Endothelial cell of umbilical vein (primary cell): ENCODE results near the gene KCNH5. TPM values are rescaled to one million over a fixed set of nuclear protein-coding genes. Genes with fewer than 3 reads are reported as not detected.

ENCODE experiments used
- BruUV-seq: library from RNA; stranded (reverse); fragments of 400-500 nt; replicated peaks from 2 replicates; lab custom pipeline; 2021; lab: Mats Ljungman, UMichigan
- CTCF ChIA-PET: fragments of 300-600, 350-600 bp; sonication (Branson Sonifier 250); formaldehyde crosslinking; loops from one replicate; lab custom pipeline; 2021; ENCODE audit warnings: antibody characterized with exemption, inconsistent platforms; lab: Charles Lee
- POLR2A ChIA-PET: fragments of 300-600, 350-600 bp; sonication (Branson Sonifier 250); formaldehyde crosslinking; loops from one replicate; lab custom pipeline; 2021; ENCODE audit warnings: antibody characterized with exemption, inconsistent platforms; lab: Charles Lee
- DNase-seq: peaks from one replicate; pipeline ENCODE4 v3.0.0-alpha.2; 2011; ENCODE audit warnings: low read depth, low spot score
- FAIRE-seq: peaks from 2 replicates; lab custom pipeline; 2011; peaks lifted over from hg19 to GRCh38; lab: Jason Lieb, UNC
- H2AFZ ChIP-seq: 2 replicates; pipeline ENCODE4 v1.6.0; 2012; ENCODE audit warnings: low read depth, low read length, control low read depth, inconsistent platforms
- H3K27ac ChIP-seq: 2 replicates; pipeline ENCODE4 v1.5.1; 2011; ENCODE audit warnings: low read depth, mild to moderate bottlenecking, control low read depth, low read length, moderate library complexity; ENCODE audit not compliant: insufficient read depth
- H3K27me3 ChIP-seq, 2 experiments: 2 replicates each; pipeline versions ENCODE4 v1.6.0 to v1.6.1; 2011; ENCODE audit warnings: low read length in 2 of 2, mixed read lengths in 1 of 2; ENCODE audit not compliant: control insufficient read depth in 2 of 2, insufficient read depth in 2 of 2
- H3K36me3 ChIP-seq, 2 experiments: 2 replicates in 1 of 2; 3 replicates in 1 of 2; pipeline ENCODE4 v1.5.1; 2011; ENCODE audit warnings: low read length in 2 of 2, mild to moderate bottlenecking in 1 of 2, moderate library complexity in 1 of 2; ENCODE audit not compliant: control insufficient read depth in 2 of 2, insufficient read depth in 2 of 2; ENCODE audit errors: extremely low read depth in 1 of 2
- H3K4me1 ChIP-seq: 3 replicates; pipeline ENCODE4 v1.5.1; 2011; ENCODE audit warnings: mild to moderate bottlenecking, low read length; ENCODE audit not compliant: control insufficient read depth, insufficient read depth; ENCODE audit errors: extremely low read depth
- H3K4me2 ChIP-seq: 2 replicates; pipeline ENCODE4 v1.6.1; 2011; ENCODE audit warnings: low read length, control low read depth, mixed read lengths; ENCODE audit not compliant: insufficient read depth
- H3K4me3 ChIP-seq, 3 experiments: fragments of 200-600 bp in 1 of 3; sonication (generic), shearing (Covaris generic) in 1 of 3; replicated peaks in 1 of 3; 2 replicates each; pipeline ENCODE4 v1.5.1; 2011 to 2016; ENCODE audit warnings: control low read depth in 3 of 3, low read length in 3 of 3, mild to moderate bottlenecking in 2 of 3, inconsistent platforms in 1 of 3, low read depth in 1 of 3, moderate library complexity in 1 of 3; ENCODE audit not compliant: insufficient read depth in 1 of 3
- H3K79me2 ChIP-seq: 2 replicates; pipeline ENCODE4 v1.6.0; 2012; ENCODE audit warnings: low read length, inconsistent platforms; ENCODE audit not compliant: control insufficient read depth, insufficient read depth
- H3K9ac ChIP-seq: replicated peaks from 2 replicates; pipeline ENCODE3; 2011; ENCODE audit warnings: low read length, control low read depth; ENCODE audit not compliant: insufficient read depth; ENCODE audit errors: extremely low read depth
- H3K9me1 ChIP-seq: replicated peaks from 3 replicates; pipeline ENCODE4 v1.6.0; 2011; ENCODE audit warnings: mild to moderate bottlenecking, low read length; ENCODE audit not compliant: control insufficient read depth, insufficient read depth; ENCODE audit errors: extremely low read depth
- H3K9me3 ChIP-seq: replicated peaks from 2 replicates; pipeline ENCODE4 v1.5.1; 2012; ENCODE audit warnings: low read length, inconsistent platforms; ENCODE audit not compliant: control insufficient read depth, insufficient read depth
- H4K20me1 ChIP-seq: replicated peaks from 2 replicates; pipeline ENCODE3; 2011; ENCODE audit warnings: mild to moderate bottlenecking, low read length; ENCODE audit not compliant: control insufficient read depth, insufficient read depth; ENCODE audit errors: extremely low read depth
- EZH2 ChIP-seq: IDR thresholded peaks from 2 replicates; pipeline ENCODE4 v1.6.1; 2012; ENCODE audit warnings: borderline replicate concordance, low read depth, mild to moderate bottlenecking, moderate library complexity, low read length, inconsistent platforms; ENCODE audit not compliant: severe bottlenecking
- FOS ChIP-seq: IDR thresholded peaks from 2 replicates; pipeline ENCODE4 v1.6.1; 2011; ENCODE audit warnings: mild to moderate bottlenecking, low read length, moderate library complexity, borderline replicate concordance; ENCODE audit not compliant: insufficient read depth
- GATA2 ChIP-seq: IDR thresholded peaks from 2 replicates; pipeline ENCODE4 v1.7.0; 2011; ENCODE audit warnings: low read depth, mild to moderate bottlenecking, moderate library complexity, mixed read lengths, low read length; ENCODE audit not compliant: insufficient read length, insufficient read depth
- JUN ChIP-seq: IDR thresholded peaks from 2 replicates; pipeline ENCODE4 v1.6.1; 2011; ENCODE audit warnings: borderline replicate concordance, low read depth; ENCODE audit not compliant: insufficient read length, insufficient read depth
- MYC ChIP-seq: IDR thresholded peaks from one replicate; pipeline ENCODE4 v1.6.1; 2011; ENCODE audit warnings: mild to moderate bottlenecking, low read depth, low read length
- POLR2A ChIP-seq: IDR thresholded peaks from 2 replicates; pipeline ENCODE4 v1.6.1; 2012; ENCODE audit warnings: low read depth, mild to moderate bottlenecking, control low read depth, low read length
- POLR2AphosphoS5 ChIP-seq: IDR thresholded peaks from 2 replicates; pipeline ENCODE4 v1.6.1; 2012; ENCODE audit warnings: low read depth, mild to moderate bottlenecking, control low read depth, low read length, moderate library complexity; ENCODE audit not compliant: insufficient read depth
- dilution Hi-C: fragments of 300-500 bp; cut with MboI; formaldehyde crosslinking; loops from one replicate; pipeline ENCODE4 v1.15.0; 2019; ENCODE audit warnings: low sequenced_read_pairs; ENCODE audit not compliant: extremely low pct_ligation_motif_present
- intact Hi-C: fragments of 100-400 bp; cut with micrococcal nuclease; formaldehyde crosslinking; loops from one replicate; pipeline ENCODE4 v1.10.0; 2022
- polyA plus RNA-seq, 4 experiments: library from polyadenylated mRNA; depleted of rRNA in 3 of 4; stranded (reverse) in 3 of 4; unstranded in 1 of 4; fragments of >200 nt; gene quantifications; 2 replicates each; pipeline versions ENCODE4 v1.2.1 to v1.2.3, GENCODE V29; 2011 to 2012; ENCODE audit warnings: missing spikeins in 1 of 4
- total RNA-seq: library from RNA; stranded (reverse); gene quantifications from 2 replicates; pipeline ENCODE4 v1.2.3, GENCODE V29; 2021
- TF ChIP-seq, protein P1 (sequence below): IDR thresholded peaks from 2 replicates; pipeline ENCODE4 v1.6.1; 2011; ENCODE audit not compliant: insufficient read depth, insufficient read length
- TF ChIP-seq, protein P2 (sequence below), 2 donors: IDR thresholded peaks; 1 replicate in 1 of 2; 2 replicates in 1 of 2; pipeline ENCODE4 v1.5.1; 2011; ENCODE audit warnings: low read length in 2 of 2, mild to moderate bottlenecking in 2 of 2, moderate library complexity in 2 of 2, control low read depth in 1 of 2, inconsistent platforms in 1 of 2, low read depth in 1 of 2; ENCODE audit not compliant: insufficient read depth in 1 of 2; ENCODE audit errors: extremely low read depth in 1 of 2

The KCNH5 gene
- total and polyA plus RNA-seq, 2 donors (not counting 3 experiments of a cell fraction or from before 2014, with no cell fraction given) = not detected

DNA sequence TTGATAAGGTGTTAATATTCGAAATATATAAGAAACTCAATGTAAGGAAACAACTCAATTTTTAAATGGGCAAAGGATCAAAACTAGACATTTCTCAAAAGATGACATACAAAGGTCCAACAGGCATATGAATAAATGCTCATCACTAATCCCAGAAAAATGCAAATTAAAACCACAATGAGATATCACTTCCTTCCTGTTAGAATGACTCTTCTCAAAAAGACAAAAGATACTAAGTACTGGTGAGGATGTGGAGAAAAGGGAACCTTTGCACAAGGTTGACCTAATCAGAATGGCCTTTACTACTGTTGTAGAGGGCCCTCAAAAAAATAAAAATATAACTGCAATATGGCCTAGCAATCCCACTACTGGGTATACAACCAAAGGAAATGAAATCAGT, 383.4 kb downstream of the KCNH5 start:
- ChIA-PET CTCF (no interaction called here), POLR2A (no interaction called here)
- no TSS peak for BruUV-seq
- Histone ChIP-seq H3K36me3 (no peaks in the 10 kb centered on the region), H3K79me2 (no peaks in the 10 kb centered on the region), H3K27ac (no peak overlapping the region), H3K27me3 (no peaks in the 10 kb centered on the region), H2AFZ (no peak overlapping the region), H3K9ac (no peak overlapping the region), H3K4me1 (no peaks in the 10 kb centered on the region), H3K9me1 (no peaks in the 10 kb centered on the region), H3K4me2 (no peak overlapping the region), H3K9me3 (no peaks in the 10 kb centered on the region), H3K4me3 (no peak overlapping the region), H4K20me1 (no peaks in the 10 kb centered on the region)
- dilution Hi-C loops (no loop called here), intact Hi-C loops (no loop called here)
- no peak for DNase-seq
- no peak for FAIRE-seq
- TF ChIP-seq, protein P1, sequence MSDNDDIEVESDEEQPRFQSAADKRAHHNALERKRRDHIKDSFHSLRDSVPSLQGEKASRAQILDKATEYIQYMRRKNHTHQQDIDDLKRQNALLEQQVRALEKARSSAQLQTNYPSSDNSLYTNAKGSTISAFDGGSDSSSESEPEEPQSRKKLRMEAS = no peak
- no peak for TF ChIP-seq EZH2
- no peak for TF ChIP-seq POLR2AphosphoS5
- no peak for TF ChIP-seq FOS
- TF ChIP-seq, protein P2, sequence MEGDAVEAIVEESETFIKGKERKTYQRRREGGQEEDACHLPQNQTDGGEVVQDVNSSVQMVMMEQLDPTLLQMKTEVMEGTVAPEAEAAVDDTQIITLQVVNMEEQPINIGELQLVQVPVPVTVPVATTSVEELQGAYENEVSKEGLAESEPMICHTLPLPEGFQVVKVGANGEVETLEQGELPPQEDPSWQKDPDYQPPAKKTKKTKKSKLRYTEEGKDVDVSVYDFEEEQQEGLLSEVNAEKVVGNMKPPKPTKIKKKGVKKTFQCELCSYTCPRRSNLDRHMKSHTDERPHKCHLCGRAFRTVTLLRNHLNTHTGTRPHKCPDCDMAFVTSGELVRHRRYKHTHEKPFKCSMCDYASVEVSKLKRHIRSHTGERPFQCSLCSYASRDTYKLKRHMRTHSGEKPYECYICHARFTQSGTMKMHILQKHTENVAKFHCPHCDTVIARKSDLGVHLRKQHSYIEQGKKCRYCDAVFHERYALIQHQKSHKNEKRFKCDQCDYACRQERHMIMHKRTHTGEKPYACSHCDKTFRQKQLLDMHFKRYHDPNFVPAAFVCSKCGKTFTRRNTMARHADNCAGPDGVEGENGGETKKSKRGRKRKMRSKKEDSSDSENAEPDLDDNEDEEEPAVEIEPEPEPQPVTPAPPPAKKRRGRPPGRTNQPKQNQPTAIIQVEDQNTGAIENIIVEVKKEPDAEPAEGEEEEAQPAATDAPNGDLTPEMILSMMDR (IDR thresholded peaks at IDR 0.05; ENCODE audit: extremely low read depth in 1 of 2, insufficient read depth in 1 of 2, low read depth in 1 of 2, low read length in 2 of 2) = no peak
- no peak for TF ChIP-seq JUN
- TF ChIP-seq POLR2A = no peak
- TF ChIP-seq MYC = no peak
- TF ChIP-seq GATA2 = no peak
